Gastroesophageal sphincter (tissue), 4 donors: Measurements from ENCODE around the gene STEAP4. TPM values are rescaled to one million over a fixed set of nuclear protein-coding genes. Genes with fewer than 3 reads are reported as not detected.
A peak's percentile ranks its signal among the peaks of the same experiment; 100 is the strongest.

ENCODE experiments used
- ATAC-seq: fragments of 150-250 bp; one replicate; pipeline ENCODE4 v1.9.1; 2016; ENCODE audit warnings: mild to moderate bottlenecking, moderate library complexity
- H3K27ac ChIP-seq, 4 donors: fragments of 200-600 bp; sonication (generic) in 3 of 4; 1 replicate in 3 of 4; 2 replicates in 1 of 4; pipeline ENCODE4 v1.5.1; 2016 to 2019
- H3K27me3 ChIP-seq: fragments of 200-600 bp; sonication (generic); one replicate; pipeline ENCODE4 v1.5.1; 2019
- H3K36me3 ChIP-seq, 2 donors: fragments of 200-600 bp; sonication (generic); one replicate each; pipeline ENCODE4 v1.5.1; 2019; ENCODE audit warnings: control low read depth in 1 of 2
- H3K4me1 ChIP-seq, 3 donors: fragments of 200-600 bp; sonication (generic); 1 replicate in 2 of 3; 2 replicates in 1 of 3; pipeline ENCODE4 v1.5.1; 2016 to 2019; ENCODE audit warnings: control low read depth in 2 of 3
- H3K4me3 ChIP-seq, 2 donors: fragments of 200-600 bp; sonication (generic); one replicate each; pipeline ENCODE4 v1.5.1; 2019; ENCODE audit warnings: mild to moderate bottlenecking in 1 of 2, moderate library complexity in 1 of 2
- H3K9me3 ChIP-seq, 3 donors: fragments of 200-600 bp; sonication (generic); one replicate each; pipeline ENCODE4 v1.5.1; 2017 to 2019; ENCODE audit warnings: control low read depth in 2 of 3
- EP300 ChIP-seq: sonication (generic); formaldehyde crosslinking; IDR thresholded peaks from one replicate; pipeline ENCODE4 v1.6.1; 2017; ENCODE audit warnings: antibody characterized with exemption, mild to moderate bottlenecking
- POLR2A ChIP-seq, 2 donors: fragments of 450-650 bp; IDR thresholded peaks; one replicate each; pipeline ENCODE4 v1.6.1; 2017; ENCODE audit warnings: antibody characterized with exemption in 2 of 2, mild to moderate bottlenecking in 2 of 2, moderate library complexity in 1 of 2
- POLR2AphosphoS5 ChIP-seq: sonication (generic); formaldehyde crosslinking; IDR thresholded peaks from one replicate; pipeline ENCODE4 v1.6.1; 2017; ENCODE audit warnings: antibody characterized with exemption
- WGBS, 2 donors: methylation state at CpG; one replicate each; pipeline ENCODE4 v1.1.5; 2018; ENCODE audit warnings: low coverage in 1 of 2; 5-methylcytosine and 5-hydroxymethylcytosine counted together
- total RNA-seq, 4 donors: library from RNA; depleted of rRNA; stranded (reverse); fragments of >200 nt; gene quantifications; one replicate each; pipeline ENCODE4 v1.1.0, GENCODE V29; 2016
- TF ChIP-seq, protein P1 (sequence below), 4 experiments: fragments of 200-600 bp in 2 of 4; fragments of 450-650 bp in 2 of 4; sonication (generic) in 1 of 4; IDR thresholded peaks; one replicate each; pipeline ENCODE4 v1.5.1; 2017 to 2019; ENCODE audit warnings: antibody characterized with exemption in 4 of 4, mild to moderate bottlenecking in 2 of 4, moderate library complexity in 2 of 4

STEAP4 gene
- total RNA-seq, 4 donors from 2014 or later = 21.5 to 68.2 (median 38.5) TPM

DNA sequence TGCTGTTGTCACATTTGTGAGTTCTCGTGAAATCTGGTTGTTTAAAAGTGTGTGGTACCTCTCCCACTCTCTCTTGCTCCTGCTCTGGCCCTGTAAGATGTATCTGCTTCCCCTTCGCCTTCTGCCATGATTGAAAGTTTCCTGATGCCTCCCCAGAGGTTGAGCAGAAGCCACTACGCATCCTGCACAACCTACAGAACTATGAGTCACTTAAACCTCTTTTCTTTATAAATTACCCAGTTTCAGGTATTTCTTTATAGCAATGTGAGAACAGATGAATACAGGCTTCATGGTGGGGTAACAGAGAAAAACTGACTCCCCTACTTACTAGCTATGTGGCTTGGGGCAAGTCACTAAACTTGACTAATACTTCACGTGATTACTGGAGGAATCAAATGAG is 18.0 kb upstream of the STEAP4 start:
- Histone ChIP-seq H3K27me3 (no peaks in the 10 kb centered on the region), H3K4me1 (no peaks in the 10 kb centered on the region), H3K36me3 (no peaks in the 10 kb centered on the region), H3K9me3 (no peaks in the 10 kb centered on the region), H3K27ac (no peak overlapping the region), H3K4me3 (no peak overlapping the region)
- TF ChIP-seq POLR2AphosphoS5 (no peak), POLR2A (IDR thresholded peaks at IDR 0.05) (no peak), EP300 (no peak)
- TF ChIP-seq, protein P1, sequence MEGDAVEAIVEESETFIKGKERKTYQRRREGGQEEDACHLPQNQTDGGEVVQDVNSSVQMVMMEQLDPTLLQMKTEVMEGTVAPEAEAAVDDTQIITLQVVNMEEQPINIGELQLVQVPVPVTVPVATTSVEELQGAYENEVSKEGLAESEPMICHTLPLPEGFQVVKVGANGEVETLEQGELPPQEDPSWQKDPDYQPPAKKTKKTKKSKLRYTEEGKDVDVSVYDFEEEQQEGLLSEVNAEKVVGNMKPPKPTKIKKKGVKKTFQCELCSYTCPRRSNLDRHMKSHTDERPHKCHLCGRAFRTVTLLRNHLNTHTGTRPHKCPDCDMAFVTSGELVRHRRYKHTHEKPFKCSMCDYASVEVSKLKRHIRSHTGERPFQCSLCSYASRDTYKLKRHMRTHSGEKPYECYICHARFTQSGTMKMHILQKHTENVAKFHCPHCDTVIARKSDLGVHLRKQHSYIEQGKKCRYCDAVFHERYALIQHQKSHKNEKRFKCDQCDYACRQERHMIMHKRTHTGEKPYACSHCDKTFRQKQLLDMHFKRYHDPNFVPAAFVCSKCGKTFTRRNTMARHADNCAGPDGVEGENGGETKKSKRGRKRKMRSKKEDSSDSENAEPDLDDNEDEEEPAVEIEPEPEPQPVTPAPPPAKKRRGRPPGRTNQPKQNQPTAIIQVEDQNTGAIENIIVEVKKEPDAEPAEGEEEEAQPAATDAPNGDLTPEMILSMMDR (IDR thresholded peaks at IDR 0.05) = no peak
- 93 to 95% methylated on average over 4 of the region's 4 CpGs for WGBS, 2 donors
- no peak for ATAC-seq

GRCh38 chr7:88322151-88322550 is 15.5 kb upstream of the STEAP4 start:
- ATAC-seq = peak; percentile 43
- Histone ChIP-seq H3K9me3 (no peaks in the 10 kb centered on the region), H3K36me3 (no peaks in the 10 kb centered on the region), H3K27ac (no peak overlapping the region), H3K27me3 (no peaks in the 10 kb centered on the region), H3K4me3 (no peak overlapping the region), H3K4me1 (no peaks in the 10 kb centered on the region)
- TF ChIP-seq POLR2A (IDR thresholded peaks at IDR 0.05) (no peak), EP300 (no peak), POLR2AphosphoS5 (no peak)
- TF ChIP-seq, protein P1 (IDR thresholded peaks at IDR 0.05) = no peak
- WGBS, 2 donors = 61 to 75% methylated on average over 3 of the region's 3 CpGs

DNA sequence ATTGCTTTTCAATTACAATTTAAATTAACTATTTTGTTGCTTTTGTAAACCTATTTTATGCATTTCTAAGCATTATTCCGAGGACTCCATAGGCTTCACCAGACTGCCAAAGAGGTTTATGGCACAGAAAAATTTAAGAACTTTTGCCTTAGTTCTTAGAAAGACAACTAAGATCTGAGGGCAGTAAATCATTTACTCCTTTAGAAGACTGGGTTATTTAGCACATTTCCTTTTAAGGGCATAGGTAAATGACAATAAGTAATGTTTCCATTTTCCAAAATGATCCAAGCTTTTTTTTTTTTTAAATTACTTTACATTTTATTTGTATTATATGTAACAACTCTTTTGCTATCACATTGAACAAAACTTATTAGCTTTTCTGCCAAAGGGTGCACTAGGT is 15.0 kb upstream of the STEAP4 start:
- no peaks in the 10 kb centered on the region for H3K4me1 ChIP-seq
- no peak for TF ChIP-seq EP300
- no peak for TF ChIP-seq POLR2A (IDR thresholded peaks at IDR 0.05)
- TF ChIP-seq POLR2AphosphoS5 = no peak
- TF ChIP-seq, protein P1 (IDR thresholded peaks at IDR 0.05) = no peak
- WGBS, 2 donors = 94 to 100% methylated on average over 1 of the region's 1 CpG

DNA sequence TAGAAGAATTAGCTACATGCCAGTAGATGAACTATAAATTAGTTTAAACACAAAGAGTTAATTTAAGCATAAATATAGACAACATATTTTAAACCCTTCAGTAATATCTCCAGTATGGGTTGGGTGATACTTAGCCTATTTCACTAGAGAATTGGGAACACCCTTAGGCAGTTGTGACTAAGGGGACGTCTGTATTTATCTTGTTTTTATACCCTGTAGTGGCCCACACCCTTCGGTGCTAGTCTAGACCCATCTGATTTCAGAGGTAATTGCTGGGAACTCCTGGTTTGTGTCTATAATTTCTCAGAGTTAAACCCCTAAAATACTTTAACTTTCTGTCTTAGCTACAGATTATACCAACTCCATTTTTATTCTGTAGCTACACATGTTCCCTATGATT is 11.5 kb upstream of the STEAP4 start:
- H3K27me3 ChIP-seq = no peaks in the 10 kb centered on the region
- TF ChIP-seq POLR2AphosphoS5 = no peak
- TF ChIP-seq POLR2A (IDR thresholded peaks at IDR 0.05) = no peak
- no peak for TF ChIP-seq EP300
- TF ChIP-seq, protein P1 (IDR thresholded peaks at IDR 0.05) = no peak
- H3K4me3 ChIP-seq = no peak overlapping the region
- no peak for ATAC-seq
- H3K27ac ChIP-seq = no peak overlapping the region
- no peaks in the 10 kb centered on the region for H3K9me3 ChIP-seq
- 89 to 92% methylated on average over 2 of the region's 2 CpGs for WGBS, 2 donors
- peaks cover 0 to 3% (median 0%) of the 10 kb centered on the region in 3 donors for H3K4me1 ChIP-seq
- no peaks in the 10 kb centered on the region for H3K36me3 ChIP-seq

More for the DNA sequence above, 15.0 kb upstream of the STEAP4 start:
- H3K9me3 ChIP-seq = no peaks in the 10 kb centered on the region
- no peaks in the 10 kb centered on the region for H3K27me3 ChIP-seq
- no peaks in the 10 kb centered on the region for H3K36me3 ChIP-seq
- no peak overlapping the region for H3K27ac ChIP-seq
- ATAC-seq = no peak
- H3K4me3 ChIP-seq = no peak overlapping the region

GRCh38 chr7:88317422-88317821 is 10.7 kb upstream of the STEAP4 start:
- H3K4me3 ChIP-seq = no peak overlapping the region
- H3K27me3 ChIP-seq = no peaks in the 10 kb centered on the region
- no peak for TF ChIP-seq EP300
- no peak for TF ChIP-seq POLR2A (IDR thresholded peaks at IDR 0.05)
- no peak for TF ChIP-seq POLR2AphosphoS5
- TF ChIP-seq, protein P1 (IDR thresholded peaks at IDR 0.05) = no peak
- no peaks in the 10 kb centered on the region for H3K36me3 ChIP-seq
- no peak for ATAC-seq
- peaks cover 0 to 3% (median 0%) of the 10 kb centered on the region in 3 donors for H3K4me1 ChIP-seq
- no peaks in the 10 kb centered on the region for H3K9me3 ChIP-seq
- no peak overlapping the region for H3K27ac ChIP-seq
- 47 to 56% methylated on average over 1 of the region's 1 CpG for WGBS, 2 donors
